ENCODE data around the gene TTLL7. TPM values are rescaled to one million over a fixed set of nuclear protein-coding genes. Genes with fewer than 3 reads are reported as not detected.

Gene TTLL7
- total RNA-seq, 4 donors from 2014 or later, result 8.4 to 21.6 (median 12.0) TPM

DNA sequence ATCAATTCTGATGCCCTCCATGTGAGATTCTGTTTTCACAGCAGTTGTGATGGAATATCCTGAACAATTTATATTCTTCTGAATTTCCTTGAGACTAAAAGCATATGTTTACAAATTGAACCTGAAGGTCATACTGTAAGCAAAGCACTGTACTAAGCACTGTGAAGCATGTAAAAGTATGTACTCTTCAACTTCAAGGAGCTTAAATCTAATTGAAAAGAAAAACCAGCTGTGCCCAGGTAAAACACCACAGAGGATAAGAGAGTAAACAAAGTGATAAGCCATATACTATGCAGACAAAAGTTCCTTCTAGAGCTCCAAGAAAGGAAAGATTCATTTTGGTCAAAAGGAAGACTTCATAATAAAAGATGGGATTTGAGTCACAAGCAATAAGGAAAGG lies 71.9 kb downstream of the TTLL7 start:
- TF ChIP-seq EP300 (IDR thresholded peaks at IDR 0.05) (no peak), POLR2A (IDR thresholded peaks at IDR 0.05) (no peak)
- TF ChIP-seq, protein P1, sequence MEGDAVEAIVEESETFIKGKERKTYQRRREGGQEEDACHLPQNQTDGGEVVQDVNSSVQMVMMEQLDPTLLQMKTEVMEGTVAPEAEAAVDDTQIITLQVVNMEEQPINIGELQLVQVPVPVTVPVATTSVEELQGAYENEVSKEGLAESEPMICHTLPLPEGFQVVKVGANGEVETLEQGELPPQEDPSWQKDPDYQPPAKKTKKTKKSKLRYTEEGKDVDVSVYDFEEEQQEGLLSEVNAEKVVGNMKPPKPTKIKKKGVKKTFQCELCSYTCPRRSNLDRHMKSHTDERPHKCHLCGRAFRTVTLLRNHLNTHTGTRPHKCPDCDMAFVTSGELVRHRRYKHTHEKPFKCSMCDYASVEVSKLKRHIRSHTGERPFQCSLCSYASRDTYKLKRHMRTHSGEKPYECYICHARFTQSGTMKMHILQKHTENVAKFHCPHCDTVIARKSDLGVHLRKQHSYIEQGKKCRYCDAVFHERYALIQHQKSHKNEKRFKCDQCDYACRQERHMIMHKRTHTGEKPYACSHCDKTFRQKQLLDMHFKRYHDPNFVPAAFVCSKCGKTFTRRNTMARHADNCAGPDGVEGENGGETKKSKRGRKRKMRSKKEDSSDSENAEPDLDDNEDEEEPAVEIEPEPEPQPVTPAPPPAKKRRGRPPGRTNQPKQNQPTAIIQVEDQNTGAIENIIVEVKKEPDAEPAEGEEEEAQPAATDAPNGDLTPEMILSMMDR (IDR thresholded peaks at IDR 0.05), result no peak
- Histone ChIP-seq H3K4me1 (peaks cover 0 to 22% (median 3%) of the 10 kb centered on the region in 4 donors), H3K9me3 (no peaks in the 10 kb centered on the region), H3K4me3 (no peak overlapping the region), H3K27me3 (no peaks in the 10 kb centered on the region), H3K27ac (peak overlapping the region in 1 of 4 donors; percentile 20), H3K36me3 (no peaks in the 10 kb centered on the region)
- DNase-seq (ENCODE audit: low spot score in 2 of 2), result no peak

DNA sequence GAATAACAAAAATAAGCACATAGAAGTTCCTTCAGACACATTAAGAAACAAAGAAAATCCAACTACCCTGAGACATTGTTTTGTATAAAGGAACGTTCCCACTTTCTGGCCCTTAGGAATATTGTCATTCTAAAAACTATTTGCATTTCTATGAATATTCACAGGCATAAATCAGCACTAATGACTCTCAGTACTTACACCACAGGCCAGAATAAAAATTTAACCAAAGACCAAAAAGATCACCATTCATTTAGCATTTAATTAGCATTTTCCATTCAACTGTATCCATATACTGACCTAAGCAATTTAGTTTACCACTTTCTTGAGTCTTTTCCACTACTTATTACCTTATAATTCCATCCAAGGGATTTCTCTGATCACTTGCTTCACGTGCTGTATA lies 75.4 kb downstream of the TTLL7 start:
- WGBS, 2 donors, result 77 to 82% methylated on average over 2 of the region's 2 CpGs
- H3K9me3 ChIP-seq, result no peaks in the 10 kb centered on the region
- no peak overlapping the region for H3K27ac ChIP-seq
- H3K4me3 ChIP-seq, result no peak overlapping the region
- H3K4me1 ChIP-seq, result peaks cover 0 to 9% (median 3%) of the 10 kb centered on the region in 4 donors
- no peaks in the 10 kb centered on the region for H3K27me3 ChIP-seq
- no peak for DNase-seq (ENCODE audit: low spot score in 2 of 2)
- H3K36me3 ChIP-seq, result peaks cover 0 to 7% (median 0%) of the 10 kb centered on the region in 3 donors
- TF ChIP-seq EP300 (IDR thresholded peaks at IDR 0.05) (no peak), POLR2A (IDR thresholded peaks at IDR 0.05) (no peak)
- TF ChIP-seq, protein P1 (IDR thresholded peaks at IDR 0.05), result no peak

DNA sequence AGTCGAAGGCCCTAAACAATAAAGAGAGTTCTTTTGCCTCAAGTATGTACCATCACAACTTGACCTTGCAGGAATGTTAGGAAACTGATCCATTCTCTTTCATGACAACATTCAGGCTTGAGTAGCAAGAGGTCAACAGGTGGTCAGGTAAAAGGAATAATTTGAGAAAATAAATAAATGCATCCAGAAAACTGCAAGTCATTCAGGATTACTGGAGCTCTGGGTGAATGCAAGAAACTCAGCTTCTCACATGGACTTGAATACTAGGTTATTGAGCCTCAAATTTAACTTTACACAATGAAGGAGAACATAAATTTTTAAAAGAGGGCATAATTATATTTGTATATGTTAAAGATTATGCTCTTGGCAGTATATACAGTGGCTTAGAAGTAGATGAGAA lies 76.5 kb downstream of the TTLL7 start:
- no peak for DNase-seq (ENCODE audit: low spot score in 2 of 2)
- peaks cover 0 to 5% (median 0%) of the 10 kb centered on the region in 4 donors for H3K4me1 ChIP-seq
- H3K27ac ChIP-seq, result no peak overlapping the region
- TF ChIP-seq POLR2A (IDR thresholded peaks at IDR 0.05), result no peak
- TF ChIP-seq, protein P1 (IDR thresholded peaks at IDR 0.05), result no peak
- TF ChIP-seq EP300 (IDR thresholded peaks at IDR 0.05), result no peak
- H3K9me3 ChIP-seq, result no peaks in the 10 kb centered on the region
- peaks cover 0 to 8% (median 0%) of the 10 kb centered on the region in 3 donors for H3K36me3 ChIP-seq
- no peak overlapping the region for H3K4me3 ChIP-seq
- no peaks in the 10 kb centered on the region for H3K27me3 ChIP-seq
- WGBS, 2 donors, result 42 to 96% methylated on average over 1 of the region's 1 CpG

DNA sequence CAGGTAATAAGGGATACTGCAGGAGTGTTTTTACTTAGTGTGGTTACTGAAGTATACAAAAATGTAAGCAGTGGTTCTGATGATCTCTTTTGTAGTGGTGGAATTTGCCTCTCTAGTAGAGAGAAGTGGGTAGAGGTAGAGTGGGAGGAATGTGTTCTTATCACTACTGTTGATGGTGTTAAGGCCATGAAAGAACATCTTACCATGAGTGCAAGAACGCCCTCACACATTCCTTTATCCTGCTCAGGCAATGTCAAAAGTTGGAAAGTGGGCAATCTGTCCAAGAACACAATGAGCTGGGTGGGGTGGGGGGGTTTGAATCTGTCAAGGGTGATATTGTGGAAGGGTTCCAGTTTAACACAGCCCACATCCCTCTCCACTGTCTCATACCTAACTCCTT lies 78.6 kb downstream of the TTLL7 start:
- Histone ChIP-seq H3K27me3 (no peaks in the 10 kb centered on the region), H3K4me3 (no peak overlapping the region), H3K4me1 (no peaks in the 10 kb centered on the region), H3K36me3 (peaks cover 0 to 19% (median 4%) of the 10 kb centered on the region in 3 donors), H3K9me3 (no peaks in the 10 kb centered on the region), H3K27ac (no peak overlapping the region)
- TF ChIP-seq POLR2A (IDR thresholded peaks at IDR 0.05) (no peak), EP300 (IDR thresholded peaks at IDR 0.05) (no peak)
- TF ChIP-seq, protein P1 (IDR thresholded peaks at IDR 0.05), result no peak
- 76 to 90% methylated on average over 1 of the region's 1 CpG for WGBS, 2 donors
- no peak for DNase-seq (ENCODE audit: low spot score in 2 of 2)

DNA sequence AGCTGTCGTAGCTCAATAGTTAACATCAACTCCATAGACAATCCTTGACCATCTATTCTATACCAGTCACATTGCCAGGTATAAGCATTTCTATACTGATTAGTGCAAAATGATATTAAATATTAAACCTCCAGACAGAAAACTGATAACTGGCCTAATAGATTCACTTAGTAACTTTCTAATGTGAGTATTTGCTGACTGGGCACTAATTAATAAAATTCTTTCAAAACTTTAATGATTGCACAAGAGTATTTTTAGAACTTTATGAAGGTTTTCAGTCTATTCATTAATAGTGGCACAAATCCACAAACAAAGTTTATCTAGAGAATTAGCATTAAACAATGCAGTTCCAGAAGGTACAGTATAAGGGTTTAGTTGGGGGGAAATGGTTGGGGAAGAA lies 79.1 kb downstream of the TTLL7 start:
- TF ChIP-seq, protein P1 (IDR thresholded peaks at IDR 0.05), result no peak
- TF ChIP-seq EP300 (IDR thresholded peaks at IDR 0.05) (no peak), POLR2A (IDR thresholded peaks at IDR 0.05) (no peak)
- DNase-seq (ENCODE audit: low spot score in 2 of 2), result no peak
- H3K9me3 ChIP-seq, result no peaks in the 10 kb centered on the region
- H3K27me3 ChIP-seq, result no peaks in the 10 kb centered on the region
- H3K4me1 ChIP-seq, result no peaks in the 10 kb centered on the region
- 94 to 95% methylated on average over 1 of the region's 1 CpG for WGBS, 2 donors
- H3K27ac ChIP-seq, result no peak overlapping the region
- no peak overlapping the region for H3K4me3 ChIP-seq
- peaks cover 0 to 23% (median 4%) of the 10 kb centered on the region in 3 donors for H3K36me3 ChIP-seq

Measured in tibial nerve (tissue), 4 donors.